Breast epithelium (tissue), 3 donors: Measurements from ENCODE around the gene NKIRAS2.

Source experiments
- POLR2AphosphoS5 ChIP-seq, 3 donors: sonication (generic); formaldehyde crosslinking; IDR thresholded peaks; one replicate each; pipeline ENCODE4 v1.6.1; 2017; ENCODE audit warnings: antibody characterized with exemption in 3 of 3
- TF ChIP-seq, protein P1 (sequence below), 3 donors: fragments of 450-650 bp; IDR thresholded peaks; one replicate each; pipeline ENCODE4 v1.5.1; 2016 to 2017; ENCODE audit warnings: antibody characterized with exemption in 3 of 3, mild to moderate bottlenecking in 3 of 3, moderate library complexity in 3 of 3

DNA sequence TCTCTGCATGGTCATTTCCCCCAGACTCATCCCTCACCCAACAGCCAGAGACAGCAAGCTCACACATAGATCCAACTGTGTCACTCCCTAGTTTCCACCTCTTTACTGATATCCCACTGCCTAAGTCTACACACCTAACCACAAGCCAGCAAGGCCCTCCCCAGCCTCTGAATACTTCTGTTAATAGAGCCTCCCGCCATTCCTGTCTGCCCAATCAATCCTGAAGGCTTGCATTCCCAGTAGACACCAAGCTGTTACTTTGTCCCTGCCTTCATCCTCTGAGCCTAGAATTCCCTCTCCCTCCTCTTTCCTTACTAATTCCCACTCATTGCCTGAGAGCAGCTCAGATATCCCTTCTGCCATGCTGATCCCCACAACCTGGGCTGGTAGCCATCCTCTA lies 25.8 kb downstream of the NKIRAS2 start:
- TF ChIP-seq, protein P1, sequence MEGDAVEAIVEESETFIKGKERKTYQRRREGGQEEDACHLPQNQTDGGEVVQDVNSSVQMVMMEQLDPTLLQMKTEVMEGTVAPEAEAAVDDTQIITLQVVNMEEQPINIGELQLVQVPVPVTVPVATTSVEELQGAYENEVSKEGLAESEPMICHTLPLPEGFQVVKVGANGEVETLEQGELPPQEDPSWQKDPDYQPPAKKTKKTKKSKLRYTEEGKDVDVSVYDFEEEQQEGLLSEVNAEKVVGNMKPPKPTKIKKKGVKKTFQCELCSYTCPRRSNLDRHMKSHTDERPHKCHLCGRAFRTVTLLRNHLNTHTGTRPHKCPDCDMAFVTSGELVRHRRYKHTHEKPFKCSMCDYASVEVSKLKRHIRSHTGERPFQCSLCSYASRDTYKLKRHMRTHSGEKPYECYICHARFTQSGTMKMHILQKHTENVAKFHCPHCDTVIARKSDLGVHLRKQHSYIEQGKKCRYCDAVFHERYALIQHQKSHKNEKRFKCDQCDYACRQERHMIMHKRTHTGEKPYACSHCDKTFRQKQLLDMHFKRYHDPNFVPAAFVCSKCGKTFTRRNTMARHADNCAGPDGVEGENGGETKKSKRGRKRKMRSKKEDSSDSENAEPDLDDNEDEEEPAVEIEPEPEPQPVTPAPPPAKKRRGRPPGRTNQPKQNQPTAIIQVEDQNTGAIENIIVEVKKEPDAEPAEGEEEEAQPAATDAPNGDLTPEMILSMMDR (IDR thresholded peaks at IDR 0.05), result no peak
- no peak for TF ChIP-seq POLR2AphosphoS5 (IDR thresholded peaks at IDR 0.05)
